GM18867 (cell line): ENCODE data around the gene INTS3.
A peak's percentile ranks its signal among the peaks of the same experiment; 100 is the strongest.
"Not testable (repeated sequence)": the region's sequence is repeated elsewhere in the genome, so short reads cannot be mapped to it uniquely, and the experiment has no call there.

Experiments
- ATAC-seq: cut with Tn5 transposase; IDR thresholded peaks from one replicate; pipeline ENCODE4 v1.9.1; 2021; ENCODE audit warnings: mild to moderate bottlenecking, moderate library complexity; ENCODE audit not compliant: unreplicated experiment

The INTS3 gene

DNA sequence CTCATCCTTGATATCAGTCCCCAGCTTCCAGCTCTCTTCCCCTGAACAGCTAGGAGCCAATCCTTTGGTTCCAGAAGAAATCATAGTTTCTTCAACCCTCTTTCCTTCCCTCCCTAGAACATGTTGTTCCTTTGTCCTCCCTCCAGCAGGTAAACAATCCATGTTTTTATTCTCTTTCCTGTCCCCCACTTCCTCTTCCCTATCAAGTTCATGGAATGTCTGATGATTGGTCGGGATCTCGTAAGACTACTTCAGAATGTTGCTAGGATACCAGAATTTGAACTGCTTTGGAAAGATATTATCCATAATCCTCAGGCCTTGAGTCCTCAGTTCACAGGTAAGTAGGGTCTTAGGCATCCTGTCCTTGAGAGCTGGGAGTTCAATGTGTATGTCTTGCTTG is 24.2 kb downstream of the INTS3 start:
- ATAC-seq = no peak

DNA sequence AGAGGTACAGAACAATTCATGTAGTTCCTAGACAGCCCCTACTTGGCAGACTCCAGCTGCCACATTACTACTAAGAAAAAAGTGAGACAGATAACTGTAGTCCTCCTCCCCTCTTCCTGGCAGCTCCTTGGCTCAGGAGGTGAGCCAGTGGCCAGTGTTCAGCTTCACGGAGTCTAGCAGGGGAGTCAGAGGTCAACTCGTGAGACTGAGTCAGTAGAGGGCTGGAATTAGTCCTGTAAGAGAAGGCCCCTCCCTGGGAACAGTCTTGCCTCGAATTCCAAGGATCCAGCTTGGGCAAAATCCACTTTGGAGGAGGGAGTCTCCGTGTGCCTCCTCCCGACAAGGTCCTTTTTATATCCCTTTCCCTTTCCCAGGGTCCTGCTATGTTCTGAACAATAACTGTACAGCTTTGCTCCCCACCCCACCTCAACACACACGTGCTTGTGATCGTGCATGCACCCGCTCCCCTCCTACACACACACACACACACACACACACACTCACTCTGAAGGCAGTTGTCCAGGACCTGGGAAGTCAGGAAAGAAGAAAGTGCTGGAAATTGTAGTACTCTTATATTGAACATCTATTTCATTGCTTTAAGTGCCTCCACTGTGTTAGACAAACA is 24.8 kb downstream of the INTS3 start:
- no peak for ATAC-seq

GRCh38 chr1:153754266-153754665 is 26.4 kb downstream of the INTS3 start:
- no peak for ATAC-seq

GRCh38 chr1:153760440-153760839 is 32.6 kb downstream of the INTS3 start:
- no peak for ATAC-seq

- no peak for ATAC-seq
These were observed 35.7 kb downstream of the INTS3 start for GRCh38 chr1:153763365-153764225.

GRCh38 chr1:153764310-153764709 is 36.5 kb downstream of the INTS3 start:
- ATAC-seq = no peak

- not testable (repeated sequence) for ATAC-seq
These were observed 38.8 kb downstream of the INTS3 start for GRCh38 chr1:153766663-153767062.

GRCh38 chr1:153767519-153767918 is 39.7 kb downstream of the INTS3 start:
- ATAC-seq = no peak

DNA sequence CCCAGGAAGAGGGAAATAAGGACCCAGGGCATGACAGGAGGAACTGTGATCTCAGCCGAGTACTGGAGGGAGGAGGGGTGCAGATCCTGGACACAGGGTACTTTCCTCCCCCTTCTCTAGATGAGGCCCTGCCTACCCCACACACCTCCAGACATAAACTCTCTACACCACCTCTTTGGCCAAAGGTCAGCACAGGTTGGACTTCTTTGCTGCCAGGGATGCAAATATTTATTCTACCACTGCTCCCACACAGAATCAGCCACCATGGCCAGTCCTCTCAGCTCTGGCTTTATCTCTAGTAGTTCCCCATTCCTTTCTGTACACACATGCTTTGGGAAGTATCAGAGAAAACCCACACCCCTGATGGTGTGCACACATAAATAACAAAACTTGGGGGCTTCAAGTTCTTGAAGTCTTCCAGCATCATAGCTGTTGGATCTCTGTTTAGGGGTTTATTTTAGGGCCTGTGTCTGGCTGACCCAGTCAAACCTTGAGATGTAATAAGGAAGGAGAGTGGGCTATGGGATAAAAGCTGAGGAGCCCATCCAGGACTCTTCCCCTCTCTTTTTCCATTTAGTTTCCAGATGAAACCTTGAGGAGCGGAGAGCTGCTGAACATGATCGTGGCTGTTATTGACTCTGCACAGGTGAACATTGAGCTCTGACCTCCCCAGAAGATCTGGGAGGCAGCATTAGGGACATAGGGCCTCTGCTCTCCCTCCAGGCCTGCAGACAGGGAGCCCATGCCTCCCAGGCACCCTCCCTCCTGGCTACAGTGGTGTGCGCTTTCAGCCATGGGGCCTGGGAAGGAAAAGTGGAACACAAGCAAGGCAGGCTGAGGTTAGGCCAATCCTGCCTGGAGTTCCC is 40.7 kb downstream of the INTS3 start:
- ATAC-seq = no peak

- ATAC-seq = no peak
These were observed 41.4 kb downstream of the INTS3 start for GRCh38 chr1:153769221-153769620.

GRCh38 chr1:153770797-153771196 is 42.9 kb downstream of the INTS3 start:
- no peak for ATAC-seq

DNA sequence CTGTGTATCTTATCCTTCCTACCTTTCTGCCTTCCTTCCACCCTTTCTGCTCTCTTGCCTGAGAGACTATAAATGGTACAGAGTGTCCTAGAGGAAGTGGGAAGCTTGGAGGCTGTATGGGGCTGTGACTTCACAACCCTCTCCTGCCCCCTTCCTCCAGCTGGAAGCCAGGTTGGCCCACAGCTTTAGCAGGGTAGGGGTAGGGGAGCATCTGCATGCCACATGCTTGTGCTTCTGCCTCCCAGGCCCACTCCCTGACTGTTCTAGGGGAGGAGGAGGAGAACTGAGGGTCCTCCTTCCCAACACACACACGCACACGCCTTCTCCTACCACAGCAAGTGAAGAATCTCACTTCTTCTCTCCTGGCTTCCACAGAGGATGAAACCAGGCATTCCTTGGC is 43.4 kb downstream of the INTS3 start:
- ATAC-seq = no peak

DNA sequence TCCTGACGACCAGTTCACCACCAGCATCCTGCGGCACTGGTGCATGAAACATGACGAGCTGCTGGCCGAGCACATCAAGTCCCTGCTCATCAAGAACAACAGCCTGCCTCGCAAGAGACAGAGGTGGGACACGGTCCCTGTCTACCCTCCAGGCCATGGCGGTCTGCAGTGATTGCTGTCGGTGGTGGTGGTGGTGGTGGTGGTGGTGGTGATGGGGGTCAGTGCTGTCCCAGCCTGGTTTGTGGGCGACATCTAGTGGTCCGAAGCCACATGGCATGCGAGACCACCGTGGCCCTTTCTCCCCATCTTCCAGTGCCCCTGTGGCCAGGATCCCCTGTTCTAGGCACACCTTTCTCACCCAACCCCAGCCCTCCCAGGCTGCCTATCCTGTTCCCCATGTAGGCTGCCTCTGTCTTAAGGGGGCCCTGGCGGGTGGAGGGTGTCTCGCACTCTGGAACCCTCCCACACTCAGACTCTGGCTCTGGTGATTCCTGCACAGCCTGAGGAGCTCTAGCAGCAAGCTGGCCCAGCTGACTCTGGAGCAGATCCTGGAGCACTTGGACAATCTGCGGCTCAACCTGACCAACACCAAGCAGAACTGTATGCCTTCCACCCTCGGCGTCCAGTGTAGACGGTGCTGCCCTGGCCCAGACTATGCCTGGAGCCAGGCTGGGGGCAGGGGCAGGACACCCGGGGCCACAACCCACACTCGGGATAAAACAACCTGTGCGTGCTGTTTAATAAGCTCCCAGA is 44.2 kb downstream of the INTS3 start:
- ATAC-seq = no peak

- no peak for ATAC-seq
These were observed 45.5 kb downstream of the INTS3 start for GRCh38 chr1:153773096-153773921.

GRCh38 chr1:153774026-153774595 is 46.3 kb downstream of the INTS3 start:
- ATAC-seq = no peak

GRCh38 chr1:153774780-153775457 is 47.1 kb downstream of the INTS3 start, which contains the start of gene SLC27A3:
Gene SLC27A3, plus strand, starts transcription at chr1:153775407. Its CDS starts 91 bp downstream, at chr1:153775498.
- ATAC-seq = peak; percentile 18

GRCh38 chr1:153775458-153776327 is 47.8 kb downstream of the INTS3 start:
- ATAC-seq = peak; percentile 63

- ATAC-seq = no peak
These were observed 48.5 kb downstream of the INTS3 start for GRCh38 chr1:153776352-153776751.
